Measurements from ENCODE around the gene MDH2. TPM values are rescaled to one million over a fixed set of nuclear protein-coding genes. Genes with fewer than 3 reads are reported as not detected.
"Not testable (repeated sequence)": the region's sequence is repeated elsewhere in the genome, so short reads cannot be mapped to it uniquely, and the experiment has no call there.

Gene MDH2
- total RNA-seq, 1 donor from 2014 or later, result 125 TPM

DNA sequence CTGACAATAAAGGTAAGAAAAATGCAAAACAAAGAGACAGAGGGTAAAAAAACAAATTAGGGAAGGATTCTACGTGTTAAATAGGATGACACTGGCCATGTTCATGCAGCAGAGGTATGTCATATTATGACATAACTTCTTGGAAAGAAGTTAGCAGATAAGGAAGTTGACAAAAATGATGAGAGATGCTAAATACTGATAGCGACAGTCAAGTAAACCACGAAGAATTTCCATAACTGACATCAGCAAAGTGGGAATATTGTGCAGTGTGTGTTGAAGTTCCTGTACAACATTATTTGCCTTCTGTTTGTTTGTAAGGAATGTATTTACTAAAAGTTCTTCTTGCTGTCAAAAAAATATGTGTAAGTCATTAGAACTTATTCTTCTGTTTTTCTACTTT, 29.5 kb downstream of the MDH2 start:
- Mint-ChIP-seq H3K4me3 (no peak overlapping the region), H3K36me3 (ENCODE audit: low read depth) (no peaks in the 10 kb centered on the region), H3K4me1 (peaks cover 3% of the 10 kb centered on the region), H3K27me3 (peaks cover 8% of the 10 kb centered on the region), H3K9me3 (peaks cover 8% of the 10 kb centered on the region), H3K27ac (no peak overlapping the region)
- intact Hi-C loops (cut with micrococcal nuclease), result no loop called here
- POLR2A ChIA-PET, result no interaction called here
- TF ChIP-seq CTCF (IDR thresholded peaks at IDR 0.05), result no peak
- no peak for ATAC-seq (ENCODE audit: low read depth)
- no peak for DNase-seq
- CTCF ChIA-PET, result no interaction called here

- Mint-ChIP-seq H3K4me3 (no peak overlapping the region), H3K9me3 (peaks cover 4% of the 10 kb centered on the region), H3K27ac (no peak overlapping the region), H3K27me3 (peaks cover 13% of the 10 kb centered on the region), H3K36me3 (ENCODE audit: low read depth) (no peaks in the 10 kb centered on the region), H3K4me1 (peaks cover 3% of the 10 kb centered on the region)
- CTCF ChIA-PET, result no interaction called here
- intact Hi-C loops (cut with micrococcal nuclease), result no loop called here
- DNase-seq, result no peak
- no peak for ATAC-seq (ENCODE audit: low read depth)
- no peak for TF ChIP-seq CTCF (IDR thresholded peaks at IDR 0.05)
- POLR2A ChIA-PET, result interaction anchor here (0.7 kb wide), 1 partner anchor 284 kb away, joined by 7 read pairs; no protein-coding TSS in a partner anchor
Observed at GRCh38 chr7:76080204-76080603, 32.3 kb downstream of the MDH2 start.

DNA sequence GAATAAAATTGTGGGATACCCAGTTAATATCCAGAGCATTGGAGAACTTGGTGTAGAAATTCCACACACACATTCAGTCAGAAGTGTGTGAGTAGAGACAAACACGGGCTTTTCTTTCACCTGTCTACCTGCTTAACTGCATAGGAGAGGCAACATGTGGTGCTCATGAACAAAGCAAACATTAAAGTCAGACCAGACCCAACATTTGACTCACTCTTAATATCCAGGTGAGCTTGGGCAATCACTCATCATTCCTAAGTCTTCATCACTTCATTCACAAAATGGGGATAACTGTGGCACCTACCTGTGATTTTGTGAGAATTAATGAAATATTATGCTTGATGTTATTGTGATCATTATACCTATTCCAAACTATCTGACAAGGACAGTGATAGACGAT, 36.2 kb downstream of the MDH2 start:
- H3K27ac Mint-ChIP-seq; ATAC-seq (ENCODE audit: low read depth); DNase-seq; H3K9me3 Mint-ChIP-seq; H3K4me1 Mint-ChIP-seq; H3K4me3 Mint-ChIP-seq; CTCF ChIA-PET; POLR2A ChIA-PET; intact Hi-C loops (cut with micrococcal nuclease); H3K36me3 Mint-ChIP-seq (ENCODE audit: low read depth): not testable (repeated sequence)
- H3K27me3 Mint-ChIP-seq, result peaks cover 23% of the 10 kb centered on the region

DNA sequence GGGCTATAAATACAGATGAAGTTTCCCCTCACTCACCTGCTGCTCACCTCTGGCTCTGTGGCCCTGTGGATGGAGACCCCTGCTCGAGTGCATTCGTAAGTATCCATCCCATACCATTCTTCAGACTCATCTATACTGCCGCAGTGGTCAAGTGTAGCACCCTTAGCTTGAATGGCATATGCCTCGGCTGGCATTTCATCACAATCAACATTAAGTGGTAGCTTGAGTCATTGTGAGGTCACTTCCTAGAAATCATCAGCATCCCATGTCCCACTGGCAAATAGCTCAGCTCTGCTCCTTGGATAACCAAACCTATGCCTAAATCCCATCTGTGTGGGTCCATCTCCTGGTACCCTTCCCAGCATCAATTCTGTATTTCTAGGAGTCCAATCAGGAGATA, 38.2 kb downstream of the MDH2 start:
- Mint-ChIP-seq H3K36me3 (ENCODE audit: low read depth) (no peaks in the 10 kb centered on the region), H3K9me3 (no peaks in the 10 kb centered on the region), H3K27me3 (peaks cover 20% of the 10 kb centered on the region), H3K4me1 (no peaks in the 10 kb centered on the region), H3K27ac (no peak overlapping the region), H3K4me3 (no peak overlapping the region)
- DNase-seq (no peak), ATAC-seq (ENCODE audit: low read depth) (no peak)
- intact Hi-C loops (cut with micrococcal nuclease), result no loop called here
- TF ChIP-seq CTCF (IDR thresholded peaks at IDR 0.05), result no peak
- ChIA-PET POLR2A (no interaction called here), CTCF (no interaction called here)

- CTCF ChIA-PET; intact Hi-C loops (cut with micrococcal nuclease); H3K9me3 Mint-ChIP-seq; DNase-seq; POLR2A ChIA-PET; H3K4me3 Mint-ChIP-seq; H3K36me3 Mint-ChIP-seq (ENCODE audit: low read depth); H3K27ac Mint-ChIP-seq; H3K4me1 Mint-ChIP-seq; ATAC-seq (ENCODE audit: low read depth): not testable (repeated sequence)
- H3K27me3 Mint-ChIP-seq, result peaks cover 19% of the 10 kb centered on the region
Observed at GRCh38 chr7:76087362-76087791, 39.5 kb downstream of the MDH2 start.

- no peaks in the 10 kb centered on the region for H3K36me3 Mint-ChIP-seq (ENCODE audit: low read depth)
- peaks cover 3% of the 10 kb centered on the region for H3K9me3 Mint-ChIP-seq
- DNase-seq (no peak), ATAC-seq (ENCODE audit: low read depth) (no peak)
- ChIA-PET POLR2A (no interaction called here), CTCF (no interaction called here)
- peaks cover 14% of the 10 kb centered on the region for H3K27me3 Mint-ChIP-seq
- no peak overlapping the region for H3K27ac Mint-ChIP-seq
- intact Hi-C loops (cut with micrococcal nuclease), result no loop called here
- no peak overlapping the region for H3K4me3 Mint-ChIP-seq
- TF ChIP-seq CTCF (IDR thresholded peaks at IDR 0.05), result no peak
- no peaks in the 10 kb centered on the region for H3K4me1 Mint-ChIP-seq
Observed at GRCh38 chr7:76089865-76090475, 42.1 kb downstream of the MDH2 start.
